Activated CD8-positive, alpha-beta T cell treated with anti-CD3 and anti-CD28 coated beads, Interleukin-2, amount 10 ng/mL, durations not matched to agents 7 days and 5 days (primary cell): ENCODE data around the gene RFX8. TPM values are rescaled to one million over a fixed set of nuclear protein-coding genes. Genes with fewer than 3 reads are reported as not detected.
"Not testable (repeated sequence)": the region's sequence is repeated elsewhere in the genome, so short reads cannot be mapped to it uniquely, and the experiment has no call there.

Experiments
- ATAC-seq: fragments of 150-1000 bp; cut with Tn5 transposase; one replicate; pipeline ENCODE4 v1.10.0; 2021; ENCODE audit warnings: moderate library complexity
- CTCF ChIA-PET: fragments of 350-600 bp; sonication (Branson Sonifier 250); formaldehyde crosslinking; loops from one replicate; lab custom pipeline; 2021; ENCODE audit warnings: antibody characterized with exemption; lab: Charles Lee
- POLR2A ChIA-PET: fragments of 350-600 bp; sonication (Branson Sonifier 250); formaldehyde crosslinking; loops from one replicate; lab custom pipeline; 2021; ENCODE audit warnings: antibody characterized with exemption; lab: Charles Lee
- DNase-seq: peaks from one replicate; pipeline ENCODE4 v3.0.0-alpha.2; 2020
- H3K27ac Mint-ChIP-seq: one replicate; pipeline ENCODE4 v1.8.0; 2021; ENCODE audit warnings: mild to moderate bottlenecking, mixed read lengths
- H3K27me3 Mint-ChIP-seq: one replicate; pipeline ENCODE4 v1.8.0; 2021; ENCODE audit warnings: low read depth, mixed read lengths
- H3K36me3 Mint-ChIP-seq: one replicate; pipeline ENCODE4 v1.8.0; 2021; ENCODE audit warnings: low read depth, mixed read lengths
- H3K4me1 Mint-ChIP-seq: one replicate; pipeline ENCODE4 v1.8.0; 2021; ENCODE audit warnings: low read depth, mixed read lengths
- H3K4me3 Mint-ChIP-seq: one replicate; pipeline ENCODE4 v1.8.0; 2021; ENCODE audit warnings: mild to moderate bottlenecking, mixed read lengths
- H3K9me3 Mint-ChIP-seq: one replicate; pipeline ENCODE4 v1.8.0; 2022; ENCODE audit warnings: mixed read lengths; ENCODE audit not compliant: insufficient read depth
- total RNA-seq, 2 experiments: library from RNA; stranded (reverse); gene quantifications; one replicate each; pipeline ENCODE4 v1.2.3, GENCODE V29; 2021

The RFX8 gene
- total RNA-seq, 2 experiments from 2014 or later: 2.2 to 2.8 TPM

DNA sequence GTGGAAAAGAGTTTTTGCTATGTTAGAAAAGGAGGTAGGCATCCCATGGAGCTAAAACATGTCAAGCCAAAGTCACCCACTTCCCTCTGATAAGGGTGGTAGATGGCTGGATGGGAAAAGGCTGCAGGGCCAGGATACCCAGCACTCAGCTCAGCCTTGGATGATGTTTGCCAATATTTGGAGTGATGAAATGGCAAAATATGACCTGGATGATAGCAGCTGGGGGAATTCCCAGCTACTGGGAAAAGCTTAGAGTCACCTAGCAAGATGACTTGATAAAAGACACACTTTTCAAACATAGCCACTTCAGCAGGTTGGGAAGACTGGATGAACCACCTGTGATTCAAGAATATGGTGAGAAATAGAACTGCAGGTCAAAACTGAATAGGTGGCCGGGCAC is 10.1 kb downstream of the RFX8 start:
- POLR2A ChIA-PET: no interaction called here
- CTCF ChIA-PET: interaction anchor here (1.5 kb wide), 1 partner anchor 46 kb away, joined by 4 read pairs; no protein-coding TSS in a partner anchor
- H3K4me1 Mint-ChIP-seq: peaks cover 6% of the 10 kb centered on the region
- no peaks in the 10 kb centered on the region for H3K27me3 Mint-ChIP-seq
- H3K27ac Mint-ChIP-seq: no peak overlapping the region
- DNase-seq (no peak), ATAC-seq (no peak)
- H3K36me3 Mint-ChIP-seq: peaks cover 12% of the 10 kb centered on the region
- H3K9me3 Mint-ChIP-seq: no peaks in the 10 kb centered on the region
- H3K4me3 Mint-ChIP-seq: no peak overlapping the region

DNA sequence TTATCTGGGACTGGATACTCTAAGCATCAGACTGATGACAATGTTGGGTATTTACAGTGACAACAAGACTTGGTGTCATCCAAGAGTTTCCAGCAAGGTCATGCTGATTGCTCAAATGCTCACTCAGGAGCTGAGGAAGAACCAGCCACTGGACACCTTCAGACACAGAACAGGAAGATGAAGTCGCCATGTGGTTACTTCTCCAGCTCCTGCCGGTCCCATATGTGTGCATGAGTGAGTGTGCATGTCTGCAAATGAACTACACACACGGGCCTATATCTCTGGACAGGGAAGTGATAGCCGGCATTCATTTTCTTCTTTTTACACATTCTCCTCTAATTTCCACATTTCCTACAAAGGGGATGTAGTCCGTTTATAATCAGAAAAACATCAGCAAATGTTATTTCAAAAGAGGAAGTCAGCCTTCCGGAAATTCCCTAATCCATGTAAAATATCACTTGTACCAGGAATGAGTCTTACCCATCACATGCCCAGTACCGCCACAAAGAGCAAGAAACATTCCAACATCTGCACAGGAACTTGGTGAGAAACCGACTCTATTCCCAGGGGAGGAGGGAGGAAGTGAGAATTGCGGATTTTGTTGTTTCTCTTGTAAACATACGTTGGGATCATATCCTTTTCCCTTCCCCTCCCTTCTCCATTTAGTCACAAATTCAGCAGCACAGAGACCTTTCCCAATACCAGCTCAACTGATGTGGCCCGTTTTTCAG is 10.8 kb downstream of the RFX8 start:
- Mint-ChIP-seq H3K4me3 (no peak overlapping the region), H3K27me3 (no peaks in the 10 kb centered on the region), H3K36me3 (peaks cover 12% of the 10 kb centered on the region), H3K9me3 (no peaks in the 10 kb centered on the region), H3K27ac (no peak overlapping the region), H3K4me1 (peaks cover 6% of the 10 kb centered on the region)
- ChIA-PET CTCF (interaction anchor here (1.2 to 1.5 kb wide), 2 partner anchors 45 to 121 kb away, joined by 3 to 4 read pairs; no protein-coding TSS in a partner anchor), POLR2A (no interaction called here)
- DNase-seq (no peak), ATAC-seq (no peak)

DNA sequence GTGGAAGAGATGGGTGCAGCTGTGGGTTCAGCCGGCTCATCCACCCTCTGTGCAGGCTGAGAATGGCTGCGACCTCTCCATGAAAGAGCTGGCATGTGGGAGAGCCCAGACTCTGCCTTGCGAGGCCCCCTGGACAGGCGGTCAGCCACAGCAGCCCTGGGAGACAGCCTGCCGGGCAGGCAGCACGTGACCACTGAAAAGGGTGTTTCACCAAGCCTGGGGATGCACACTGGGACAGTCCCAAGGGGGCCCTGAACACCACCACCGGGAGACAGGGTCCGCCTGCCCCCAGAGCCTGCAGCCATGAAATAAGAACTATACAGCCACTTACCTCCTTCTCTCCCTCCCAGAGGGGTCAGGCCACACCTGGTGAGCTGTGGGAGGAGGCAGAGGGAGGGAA is 11.5 kb downstream of the RFX8 start:
- ATAC-seq: no peak
- ChIA-PET POLR2A (no interaction called here), CTCF (interaction anchor here (1.2 to 1.5 kb wide), 2 partner anchors 44 to 121 kb away, joined by 3 to 4 read pairs; no protein-coding TSS in a partner anchor)
- peaks cover 6% of the 10 kb centered on the region for H3K4me1 Mint-ChIP-seq
- peaks cover 12% of the 10 kb centered on the region for H3K36me3 Mint-ChIP-seq
- H3K27me3 Mint-ChIP-seq: no peaks in the 10 kb centered on the region
- H3K4me3 Mint-ChIP-seq: no peak overlapping the region
- H3K27ac Mint-ChIP-seq: no peak overlapping the region
- no peak for DNase-seq
- no peaks in the 10 kb centered on the region for H3K9me3 Mint-ChIP-seq

DNA sequence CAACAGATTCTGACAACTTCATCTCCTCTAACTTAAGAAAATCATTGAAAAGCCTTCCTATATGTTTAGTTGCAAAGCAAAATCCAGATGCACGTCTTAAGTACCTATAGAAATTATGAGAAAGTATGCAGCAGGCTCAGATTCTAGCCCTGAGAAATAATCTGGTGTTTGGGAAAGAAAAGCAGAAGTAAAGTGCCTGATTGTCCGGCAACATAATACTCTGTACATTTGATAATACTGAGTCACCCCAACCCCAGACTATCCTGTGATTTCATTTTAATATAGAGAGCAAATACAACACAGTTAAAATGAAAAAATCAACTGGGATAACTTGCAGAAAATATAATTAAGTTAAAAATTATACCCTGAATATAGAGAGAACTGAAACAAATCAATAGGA is 13.5 kb downstream of the RFX8 start:
- Mint-ChIP-seq H3K9me3 (no peaks in the 10 kb centered on the region), H3K4me3 (no peak overlapping the region), H3K36me3 (peaks cover 14% of the 10 kb centered on the region), H3K27me3 (no peaks in the 10 kb centered on the region), H3K4me1 (peaks cover 6% of the 10 kb centered on the region), H3K27ac (no peak overlapping the region)
- ChIA-PET POLR2A (no interaction called here), CTCF (no interaction called here)
- no peak for ATAC-seq
- no peak for DNase-seq

- POLR2A ChIA-PET, ATAC-seq, H3K27ac Mint-ChIP-seq, H3K27me3 Mint-ChIP-seq, DNase-seq, H3K4me3 Mint-ChIP-seq, H3K9me3 Mint-ChIP-seq, H3K4me1 Mint-ChIP-seq, CTCF ChIA-PET, H3K36me3 Mint-ChIP-seq: not testable (repeated sequence)
Observed at GRCh38 chr2:101454408-101454807, 20.5 kb downstream of the RFX8 start.

DNA sequence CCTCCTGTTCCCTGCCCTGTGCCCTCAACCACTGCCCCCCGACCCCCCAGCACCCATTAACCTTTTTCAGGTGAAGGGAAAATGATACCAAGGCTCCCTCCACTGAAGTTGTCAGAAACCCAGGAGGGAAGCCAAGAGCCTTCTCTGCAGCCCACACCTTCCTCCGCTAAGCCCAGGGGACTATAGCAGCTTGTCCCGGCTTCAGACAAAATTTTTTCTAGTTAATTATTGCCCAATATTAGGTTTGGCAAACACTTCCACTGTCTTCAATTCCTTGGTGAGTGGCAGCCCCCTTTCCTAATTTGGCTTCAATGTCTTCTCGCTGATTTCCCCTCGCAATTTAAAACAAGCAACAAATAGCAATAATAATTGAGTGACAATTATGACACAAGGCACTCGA is 23.9 kb downstream of the RFX8 start:
- CTCF ChIA-PET: no interaction called here
- Mint-ChIP-seq H3K27me3 (peaks cover 6% of the 10 kb centered on the region), H3K4me1 (peaks cover 11% of the 10 kb centered on the region), H3K36me3 (peaks cover 14% of the 10 kb centered on the region), H3K9me3 (no peaks in the 10 kb centered on the region), H3K27ac (no peak overlapping the region), H3K4me3 (no peak overlapping the region)
- DNase-seq: no peak
- POLR2A ChIA-PET: no interaction called here
- ATAC-seq: no peak

GRCh38 chr2:101446869-101447268 is 28.0 kb downstream of the RFX8 start:
- Mint-ChIP-seq H3K4me3 (no peak overlapping the region), H3K4me1 (peaks cover 24% of the 10 kb centered on the region), H3K36me3 (peaks cover 17% of the 10 kb centered on the region), H3K9me3 (peaks cover 5% of the 10 kb centered on the region), H3K27ac (no peak overlapping the region), H3K27me3 (peaks cover 4% of the 10 kb centered on the region)
- POLR2A ChIA-PET: interaction anchor here (0.6 kb wide), 1 partner anchor 188 kb away, joined by 3 read pairs; no protein-coding TSS in a partner anchor
- CTCF ChIA-PET: no interaction called here
- ATAC-seq (no peak), DNase-seq (no peak)

GRCh38 chr2:101442667-101443061 is 32.2 kb downstream of the RFX8 start:
- Mint-ChIP-seq H3K4me1 (peaks cover 25% of the 10 kb centered on the region), H3K9me3 (peaks cover 5% of the 10 kb centered on the region), H3K36me3 (peaks cover 6% of the 10 kb centered on the region), H3K4me3 (no peak overlapping the region), H3K27me3 (no peaks in the 10 kb centered on the region), H3K27ac (no peak overlapping the region)
- ChIA-PET POLR2A (no interaction called here), CTCF (no interaction called here)
- DNase-seq (no peak), ATAC-seq (no peak)

DNA sequence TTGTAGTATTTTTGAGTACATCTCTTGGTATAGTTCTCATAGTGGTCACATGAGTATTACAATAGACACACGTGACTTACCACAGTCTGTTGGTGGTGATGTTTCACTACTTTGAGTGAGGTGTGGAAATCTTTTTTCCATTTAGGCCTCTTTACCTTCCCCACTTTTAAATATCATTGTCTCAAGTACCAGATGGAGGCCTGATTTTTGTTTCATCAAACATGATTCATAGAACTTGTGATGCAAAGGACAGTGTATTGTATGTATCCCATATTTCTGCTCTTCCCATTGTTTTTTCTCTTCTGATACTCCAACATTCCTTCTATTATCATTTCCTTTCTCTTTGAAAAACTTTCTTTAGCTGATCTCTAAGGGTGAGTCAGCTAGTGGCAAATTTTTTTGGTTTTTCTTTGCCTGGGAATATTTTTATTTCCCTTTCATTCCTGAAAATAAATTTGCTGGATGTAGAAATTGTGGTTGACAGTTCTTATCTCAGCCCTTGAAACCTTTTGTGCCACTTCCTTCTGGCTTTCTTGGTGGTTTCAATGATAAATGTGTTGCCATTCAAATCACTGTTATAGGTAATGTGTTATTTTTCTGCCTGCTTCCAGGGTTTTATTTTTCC is 32.8 kb downstream of the RFX8 start:
- POLR2A ChIA-PET: no interaction called here
- CTCF ChIA-PET: no interaction called here
- no peak for DNase-seq
- Mint-ChIP-seq H3K27me3 (peaks cover 2% of the 10 kb centered on the region), H3K4me1 (peaks cover 22% of the 10 kb centered on the region), H3K27ac (no peak overlapping the region), H3K36me3 (peaks cover 6% of the 10 kb centered on the region), H3K4me3 (no peak overlapping the region), H3K9me3 (peaks cover 5% of the 10 kb centered on the region)
- no peak for ATAC-seq

- peaks cover 5% of the 10 kb centered on the region for H3K9me3 Mint-ChIP-seq
- ATAC-seq (no peak), DNase-seq (no peak)
- H3K27ac Mint-ChIP-seq: no peak overlapping the region
- H3K4me3 Mint-ChIP-seq: no peak overlapping the region
- CTCF ChIA-PET: no interaction called here
- POLR2A ChIA-PET: no interaction called here
- peaks cover 14% of the 10 kb centered on the region for H3K4me1 Mint-ChIP-seq
- peaks cover 2% of the 10 kb centered on the region for H3K27me3 Mint-ChIP-seq
- peaks cover 6% of the 10 kb centered on the region for H3K36me3 Mint-ChIP-seq
Observed at GRCh38 chr2:101440127-101440738, 34.7 kb downstream of the RFX8 start.

DNA sequence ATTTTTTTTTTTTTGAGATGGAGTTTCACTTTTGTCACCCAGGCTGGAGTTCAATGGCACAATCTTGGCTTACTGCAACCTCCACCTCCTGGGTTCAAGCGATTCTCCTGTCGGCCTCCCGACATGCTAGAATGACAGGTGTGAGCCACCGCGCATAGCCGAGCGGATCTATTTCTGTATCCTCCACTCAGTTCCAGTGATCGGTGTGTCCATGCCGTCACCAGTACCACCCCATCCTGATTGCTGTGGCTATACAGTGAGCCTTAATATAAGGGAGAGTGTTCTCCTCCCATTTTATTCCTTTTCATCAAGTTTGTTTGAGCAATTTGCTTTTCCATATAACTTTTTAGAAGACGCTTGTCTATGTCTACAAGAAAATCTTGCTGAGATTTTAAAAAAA is 35.2 kb downstream of the RFX8 start:
- H3K4me3 Mint-ChIP-seq: no peak overlapping the region
- H3K4me1 Mint-ChIP-seq: peaks cover 14% of the 10 kb centered on the region
- ChIA-PET CTCF (no interaction called here), POLR2A (no interaction called here)
- DNase-seq: no peak
- peaks cover 2% of the 10 kb centered on the region for H3K27me3 Mint-ChIP-seq
- no peak for ATAC-seq
- peaks cover 5% of the 10 kb centered on the region for H3K9me3 Mint-ChIP-seq
- no peak overlapping the region for H3K27ac Mint-ChIP-seq
- H3K36me3 Mint-ChIP-seq: peaks cover 3% of the 10 kb centered on the region

GRCh38 chr2:101438555-101438954 is 36.4 kb downstream of the RFX8 start:
- H3K9me3 Mint-ChIP-seq, DNase-seq, H3K4me3 Mint-ChIP-seq, H3K36me3 Mint-ChIP-seq, H3K27me3 Mint-ChIP-seq, ATAC-seq, CTCF ChIA-PET, H3K27ac Mint-ChIP-seq: not testable (repeated sequence)
- H3K4me1 Mint-ChIP-seq: peaks cover 14% of the 10 kb centered on the region
- POLR2A ChIA-PET: interaction anchor here (0.8 kb wide), 1 partner anchor 35 kb away, joined by 3 read pairs; no protein-coding TSS in a partner anchor
